ENCODE measurements around the gene IER3IP1.

Gene IER3IP1

DNA sequence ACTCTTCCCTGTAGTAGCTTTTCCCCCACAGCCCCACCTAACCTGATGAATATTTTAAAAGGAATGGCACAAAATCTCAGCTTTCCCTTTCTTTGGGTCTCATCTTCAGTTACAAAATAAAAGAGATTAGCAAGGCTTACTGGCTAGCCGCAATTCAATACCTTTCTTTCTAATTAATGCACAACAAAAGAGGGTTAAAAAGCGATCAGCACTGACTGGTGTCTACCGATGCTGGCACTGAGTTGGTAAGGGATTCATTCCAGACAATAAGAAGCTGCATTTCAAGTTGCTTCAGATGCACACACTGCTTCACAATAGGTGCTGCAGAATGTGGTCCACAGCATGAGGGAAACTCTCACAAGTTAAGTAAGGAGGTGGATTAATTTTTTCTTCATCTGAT is 67.8 kb downstream of the IER3IP1 start:
- H3K4me2 ChIP-seq (ENCODE audit: insufficient read depth, low read length) = no peak overlapping the region
- no peak overlapping the region for H3K27ac ChIP-seq (ENCODE audit: low read length)
- H3K9ac ChIP-seq (ENCODE audit: low read depth, low read length) = no peak overlapping the region

More for the DNA sequence above, 67.8 kb downstream of the IER3IP1 start:
- DNase-seq (no peak), ATAC-seq (ENCODE audit: insufficient read depth, low read depth) (no peak)
- no peaks in the 10 kb centered on the region for H3K9me3 ChIP-seq (ENCODE audit: insufficient read depth, low read length, severe bottlenecking)
- no peaks in the 10 kb centered on the region for H3K79me2 ChIP-seq (ENCODE audit: insufficient read depth, low read length)
- no peak overlapping the region for H3K4me3 ChIP-seq (ENCODE audit: low read depth in 1 of 2, low read length in 2 of 2)
- H2AFZ ChIP-seq (ENCODE audit: low read depth, low read length) = no peak overlapping the region
- no peaks in the 10 kb centered on the region for H3K27me3 ChIP-seq (ENCODE audit: insufficient read depth, low read length, poor library complexity)
- H3K4me1 ChIP-seq (ENCODE audit: insufficient read depth, low read length) = no peaks in the 10 kb centered on the region
- H4K20me1 ChIP-seq (ENCODE audit: insufficient read depth, low read length) = no peaks in the 10 kb centered on the region
- H3K36me3 ChIP-seq (ENCODE audit: insufficient read depth, low read length) = peaks cover 85% of the 10 kb centered on the region
- TF ChIP-seq, protein P1, sequence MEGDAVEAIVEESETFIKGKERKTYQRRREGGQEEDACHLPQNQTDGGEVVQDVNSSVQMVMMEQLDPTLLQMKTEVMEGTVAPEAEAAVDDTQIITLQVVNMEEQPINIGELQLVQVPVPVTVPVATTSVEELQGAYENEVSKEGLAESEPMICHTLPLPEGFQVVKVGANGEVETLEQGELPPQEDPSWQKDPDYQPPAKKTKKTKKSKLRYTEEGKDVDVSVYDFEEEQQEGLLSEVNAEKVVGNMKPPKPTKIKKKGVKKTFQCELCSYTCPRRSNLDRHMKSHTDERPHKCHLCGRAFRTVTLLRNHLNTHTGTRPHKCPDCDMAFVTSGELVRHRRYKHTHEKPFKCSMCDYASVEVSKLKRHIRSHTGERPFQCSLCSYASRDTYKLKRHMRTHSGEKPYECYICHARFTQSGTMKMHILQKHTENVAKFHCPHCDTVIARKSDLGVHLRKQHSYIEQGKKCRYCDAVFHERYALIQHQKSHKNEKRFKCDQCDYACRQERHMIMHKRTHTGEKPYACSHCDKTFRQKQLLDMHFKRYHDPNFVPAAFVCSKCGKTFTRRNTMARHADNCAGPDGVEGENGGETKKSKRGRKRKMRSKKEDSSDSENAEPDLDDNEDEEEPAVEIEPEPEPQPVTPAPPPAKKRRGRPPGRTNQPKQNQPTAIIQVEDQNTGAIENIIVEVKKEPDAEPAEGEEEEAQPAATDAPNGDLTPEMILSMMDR (IDR thresholded peaks at IDR 0.05; ENCODE audit: borderline replicate concordance, extremely low read depth, low read length, poor library complexity, severe bottlenecking) = no peak
- TF ChIP-seq EZH2 (IDR thresholded peaks at IDR 0.05; ENCODE audit: borderline replicate concordance, low read depth, low read length, severe bottlenecking) = no peak
